Measurements from ENCODE around the gene LRRC17. TPM values are rescaled to one million over a fixed set of nuclear protein-coding genes. Genes with fewer than 3 reads are reported as not detected.

The LRRC17 gene
- total and polyA plus RNA-seq, 10 of the 15 experiments (the other 5 are each of a cell fraction or from before 2014, with no cell fraction given) = 0.06 to 0.31 (median 0.10) TPM; not detected in 5

DNA sequence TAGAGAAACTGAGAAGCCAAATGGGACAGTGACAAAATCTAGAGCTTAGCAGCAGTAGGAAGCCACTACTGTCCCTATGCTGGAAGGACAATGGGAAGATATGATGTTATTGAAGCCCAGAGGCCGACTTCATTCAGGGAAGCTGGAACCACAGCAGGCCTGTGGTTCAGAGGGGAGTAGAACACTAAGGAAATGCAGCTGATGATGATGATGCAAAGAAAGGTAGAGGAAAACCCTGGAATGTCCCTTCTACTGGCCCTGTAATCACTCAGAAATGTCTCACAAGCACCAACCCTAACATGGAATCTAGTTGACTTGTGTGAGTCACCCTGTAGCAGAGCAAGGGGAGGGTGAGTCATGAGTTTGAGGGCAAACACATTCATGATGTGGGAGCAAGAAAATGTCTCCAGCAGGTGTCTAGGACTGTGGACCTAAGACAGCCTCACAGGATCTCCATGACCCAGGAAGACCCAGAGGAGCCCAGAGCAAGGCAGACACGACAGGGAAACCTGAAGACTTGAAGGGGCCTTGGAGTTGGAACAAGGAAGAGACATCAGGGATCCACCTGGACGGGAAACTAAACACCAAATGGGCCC, 37.0 kb upstream of the LRRC17 start:
- Histone ChIP-seq H3K4me3 (no peak overlapping the region), H4K20me1 (ENCODE audit: control insufficient read depth, insufficient read depth) (no peaks in the 10 kb centered on the region), H3K27me3 (replicated peaks in 1 of 2; ENCODE audit: control insufficient read depth in 2 of 2, insufficient read depth in 2 of 2, low read length in 1 of 2) (no peaks in the 10 kb centered on the region; a peak in 1 of 4 replicates), H3K79me2 (ENCODE audit: control insufficient read depth, insufficient read depth, low read length) (no peaks in the 10 kb centered on the region), H3K36me3 (ENCODE audit: control insufficient read depth in 2 of 2, insufficient read depth in 2 of 2, low read length in 1 of 2) (no peaks in the 10 kb centered on the region), H3K4me1 (ENCODE audit: control insufficient read depth, insufficient read depth, low read length) (no peaks in the 10 kb centered on the region), H3K9me3 (replicated peaks; ENCODE audit: control insufficient read depth, insufficient read depth, low read length) (no peaks in the 10 kb centered on the region; the same call in 2 of the 3 replicates), H3K9ac (ENCODE audit: control insufficient read depth, insufficient read depth, low read length) (no peak overlapping the region), H3K4me2 (ENCODE audit: control insufficient read depth, insufficient read depth) (no peak overlapping the region), H2AFZ (ENCODE audit: control insufficient read depth, low read depth, low read length) (no peak overlapping the region), H3K27ac (ENCODE audit: control insufficient read depth, insufficient read depth) (no peak overlapping the region)
- ChIA-PET CTCF (no interaction called here), RAD21 (ENCODE audit: unreplicated experiment) (no interaction called here), POLR2A (no interaction called here), SMC1A (ENCODE audit: uncharacterized antibody, unreplicated experiment) (interaction anchor here (1.1 kb wide), 1 partner anchor 43 kb away, joined by 3 read pairs; no protein-coding TSS in a partner anchor)
- no TSS peak for BruUV-seq (replicated peaks)
- ATAC-seq (no peak), DNase-seq (ENCODE audit: low read depth, low spot score) (no peak), FAIRE-seq (no peak)
- in situ Hi-C loops (cut with MboI) (no loop called here), intact Hi-C loops (cut with micrococcal nuclease; ENCODE audit: unreplicated experiment) (loop anchor here (2.0 kb wide), 1 partner anchor 51 kb away; no protein-coding TSS in a partner anchor)
- WGBS (ENCODE audit: insufficient coverage, insufficient replicate concordance, low lambda C conversion rate, missing lambda C conversion rate) = 51% methylated on average over 3 of the region's 3 CpGs
- no peak for TF ChIP-seq ESRRA (IDR thresholded peaks at IDR 0.05; ENCODE audit: low read length)
- TF ChIP-seq, protein P1, sequence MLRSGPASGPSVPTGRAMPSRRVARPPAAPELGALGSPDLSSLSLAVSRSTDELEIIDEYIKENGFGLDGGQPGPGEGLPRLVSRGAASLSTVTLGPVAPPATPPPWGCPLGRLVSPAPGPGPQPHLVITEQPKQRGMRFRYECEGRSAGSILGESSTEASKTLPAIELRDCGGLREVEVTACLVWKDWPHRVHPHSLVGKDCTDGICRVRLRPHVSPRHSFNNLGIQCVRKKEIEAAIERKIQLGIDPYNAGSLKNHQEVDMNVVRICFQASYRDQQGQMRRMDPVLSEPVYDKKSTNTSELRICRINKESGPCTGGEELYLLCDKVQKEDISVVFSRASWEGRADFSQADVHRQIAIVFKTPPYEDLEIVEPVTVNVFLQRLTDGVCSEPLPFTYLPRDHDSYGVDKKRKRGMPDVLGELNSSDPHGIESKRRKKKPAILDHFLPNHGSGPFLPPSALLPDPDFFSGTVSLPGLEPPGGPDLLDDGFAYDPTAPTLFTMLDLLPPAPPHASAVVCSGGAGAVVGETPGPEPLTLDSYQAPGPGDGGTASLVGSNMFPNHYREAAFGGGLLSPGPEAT (IDR thresholded peaks at IDR 0.05; ENCODE audit: low read depth) = no peak
- TF ChIP-seq CBX5 (IDR thresholded peaks at IDR 0.05; ENCODE audit: low read depth) = no peak
- no peak for TF ChIP-seq STAT1 (conservative IDR thresholded peaks at IDR 0.05)
- TF ChIP-seq IRF4 (IDR thresholded peaks at IDR 0.05; ENCODE audit: low read depth, low read length) = no peak
- no peak for TF ChIP-seq ATF7 (IDR thresholded peaks at IDR 0.05; ENCODE audit: low read depth)
- TF ChIP-seq ASH2L (IDR thresholded peaks at IDR 0.05; ENCODE audit: borderline replicate concordance, low read depth) = no peak
- TF ChIP-seq, protein P2, sequence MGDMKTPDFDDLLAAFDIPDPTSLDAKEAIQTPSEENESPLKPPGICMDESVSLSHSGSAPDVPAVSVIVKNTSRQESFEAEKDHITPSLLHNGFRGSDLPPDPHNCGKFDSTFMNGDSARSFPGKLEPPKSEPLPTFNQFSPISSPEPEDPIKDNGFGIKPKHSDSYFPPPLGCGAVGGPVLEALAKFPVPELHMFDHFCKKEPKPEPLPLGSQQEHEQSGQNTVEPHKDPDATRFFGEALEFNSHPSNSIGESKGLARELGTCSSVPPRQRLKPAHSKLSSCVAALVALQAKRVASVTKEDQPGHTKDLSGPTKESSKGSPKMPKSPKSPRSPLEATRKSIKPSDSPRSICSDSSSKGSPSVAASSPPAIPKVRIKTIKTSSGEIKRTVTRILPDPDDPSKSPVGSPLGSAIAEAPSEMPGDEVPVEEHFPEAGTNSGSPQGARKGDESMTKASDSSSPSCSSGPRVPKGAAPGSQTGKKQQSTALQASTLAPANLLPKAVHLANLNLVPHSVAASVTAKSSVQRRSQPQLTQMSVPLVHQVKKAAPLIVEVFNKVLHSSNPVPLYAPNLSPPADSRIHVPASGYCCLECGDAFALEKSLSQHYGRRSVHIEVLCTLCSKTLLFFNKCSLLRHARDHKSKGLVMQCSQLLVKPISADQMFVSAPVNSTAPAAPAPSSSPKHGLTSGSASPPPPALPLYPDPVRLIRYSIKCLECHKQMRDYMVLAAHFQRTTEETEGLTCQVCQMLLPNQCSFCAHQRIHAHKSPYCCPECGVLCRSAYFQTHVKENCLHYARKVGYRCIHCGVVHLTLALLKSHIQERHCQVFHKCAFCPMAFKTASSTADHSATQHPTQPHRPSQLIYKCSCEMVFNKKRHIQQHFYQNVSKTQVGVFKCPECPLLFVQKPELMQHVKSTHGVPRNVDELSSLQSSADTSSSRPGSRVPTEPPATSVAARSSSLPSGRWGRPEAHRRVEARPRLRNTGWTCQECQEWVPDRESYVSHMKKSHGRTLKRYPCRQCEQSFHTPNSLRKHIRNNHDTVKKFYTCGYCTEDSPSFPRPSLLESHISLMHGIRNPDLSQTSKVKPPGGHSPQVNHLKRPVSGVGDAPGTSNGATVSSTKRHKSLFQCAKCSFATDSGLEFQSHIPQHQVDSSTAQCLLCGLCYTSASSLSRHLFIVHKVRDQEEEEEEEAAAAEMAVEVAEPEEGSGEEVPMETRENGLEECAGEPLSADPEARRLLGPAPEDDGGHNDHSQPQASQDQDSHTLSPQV (IDR thresholded peaks at IDR 0.05) = no peak
- TF ChIP-seq BMI1 (IDR thresholded peaks at IDR 0.05; ENCODE audit: borderline replicate concordance) = no peak
- TF ChIP-seq SRF (IDR thresholded peaks at IDR 0.05; ENCODE audit: low read depth in 2 of 2, low read length in 2 of 2) = no peak
- no peak for TF ChIP-seq NR2C1 (IDR thresholded peaks at IDR 0.05)
- TF ChIP-seq MEF2A (IDR thresholded peaks at IDR 0.05; ENCODE audit: insufficient read depth, low read depth, low read length) = no peak
- TF ChIP-seq, protein P3, sequence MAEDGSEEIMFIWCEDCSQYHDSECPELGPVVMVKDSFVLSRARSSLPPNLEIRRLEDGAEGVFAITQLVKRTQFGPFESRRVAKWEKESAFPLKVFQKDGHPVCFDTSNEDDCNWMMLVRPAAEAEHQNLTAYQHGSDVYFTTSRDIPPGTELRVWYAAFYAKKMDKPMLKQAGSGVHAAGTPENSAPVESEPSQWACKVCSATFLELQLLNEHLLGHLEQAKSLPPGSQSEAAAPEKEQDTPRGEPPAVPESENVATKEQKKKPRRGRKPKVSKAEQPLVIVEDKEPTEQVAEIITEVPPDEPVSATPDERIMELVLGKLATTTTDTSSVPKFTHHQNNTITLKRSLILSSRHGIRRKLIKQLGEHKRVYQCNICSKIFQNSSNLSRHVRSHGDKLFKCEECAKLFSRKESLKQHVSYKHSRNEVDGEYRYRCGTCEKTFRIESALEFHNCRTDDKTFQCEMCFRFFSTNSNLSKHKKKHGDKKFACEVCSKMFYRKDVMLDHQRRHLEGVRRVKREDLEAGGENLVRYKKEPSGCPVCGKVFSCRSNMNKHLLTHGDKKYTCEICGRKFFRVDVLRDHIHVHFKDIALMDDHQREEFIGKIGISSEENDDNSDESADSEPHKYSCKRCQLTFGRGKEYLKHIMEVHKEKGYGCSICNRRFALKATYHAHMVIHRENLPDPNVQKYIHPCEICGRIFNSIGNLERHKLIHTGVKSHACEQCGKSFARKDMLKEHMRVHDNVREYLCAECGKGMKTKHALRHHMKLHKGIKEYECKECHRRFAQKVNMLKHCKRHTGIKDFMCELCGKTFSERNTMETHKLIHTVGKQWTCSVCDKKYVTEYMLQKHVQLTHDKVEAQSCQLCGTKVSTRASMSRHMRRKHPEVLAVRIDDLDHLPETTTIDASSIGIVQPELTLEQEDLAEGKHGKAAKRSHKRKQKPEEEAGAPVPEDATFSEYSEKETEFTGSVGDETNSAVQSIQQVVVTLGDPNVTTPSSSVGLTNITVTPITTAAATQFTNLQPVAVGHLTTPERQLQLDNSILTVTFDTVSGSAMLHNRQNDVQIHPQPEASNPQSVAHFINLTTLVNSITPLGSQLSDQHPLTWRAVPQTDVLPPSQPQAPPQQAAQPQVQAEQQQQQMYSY (CRISPR knock-in tag; IDR thresholded peaks at IDR 0.05) = no peak
- no peak for TF ChIP-seq POLR2AphosphoS5 (IDR thresholded peaks at IDR 0.05; ENCODE audit: low read length)
- no peak for TF ChIP-seq MYB (IDR thresholded peaks at IDR 0.05; ENCODE audit: borderline replicate concordance, low read depth, low read length)
- no peak for TF ChIP-seq ZNF622 (IDR thresholded peaks at IDR 0.05)

Measured in GM12878 (cell line).